ENCODE data around the gene TPPP3. TPM values are rescaled to one million over a fixed set of nuclear protein-coding genes. Genes with fewer than 3 reads are reported as not detected.

TPPP3 gene
- not detected for polyA plus RNA-seq (2012; ENCODE audit: low read depth, missing spikeins)

- DNase-seq (ENCODE audit: insufficient read length, low spot score) (no peak), FAIRE-seq (no peak)
- TF ChIP-seq SPI1 (IDR thresholded peaks at IDR 0.05; ENCODE audit: low read depth, low read length) (no peak), POU2F2 (IDR thresholded peaks at IDR 0.05; ENCODE audit: low read depth, low read length) (no peak), TAF1 (IDR thresholded peaks at IDR 0.05; ENCODE audit: low read depth, low read length) (no peak), POLR2AphosphoS5 (IDR thresholded peaks at IDR 0.05; ENCODE audit: low read depth, low read length) (no peak), POLR2A (IDR thresholded peaks at IDR 0.05; ENCODE audit: low read depth, low read length) (no peak), PAX5 (IDR thresholded peaks at IDR 0.05; ENCODE audit: insufficient read depth, low read length, severe bottlenecking) (no peak)
These were observed at the start of gene TPPP3 for GRCh38 chr16:67393111-67393787. TSS of gene TPPP3 (minus strand) at chr16:67393498. CDS start at chr16:67391111, 2,387 bp downstream.

DNA sequence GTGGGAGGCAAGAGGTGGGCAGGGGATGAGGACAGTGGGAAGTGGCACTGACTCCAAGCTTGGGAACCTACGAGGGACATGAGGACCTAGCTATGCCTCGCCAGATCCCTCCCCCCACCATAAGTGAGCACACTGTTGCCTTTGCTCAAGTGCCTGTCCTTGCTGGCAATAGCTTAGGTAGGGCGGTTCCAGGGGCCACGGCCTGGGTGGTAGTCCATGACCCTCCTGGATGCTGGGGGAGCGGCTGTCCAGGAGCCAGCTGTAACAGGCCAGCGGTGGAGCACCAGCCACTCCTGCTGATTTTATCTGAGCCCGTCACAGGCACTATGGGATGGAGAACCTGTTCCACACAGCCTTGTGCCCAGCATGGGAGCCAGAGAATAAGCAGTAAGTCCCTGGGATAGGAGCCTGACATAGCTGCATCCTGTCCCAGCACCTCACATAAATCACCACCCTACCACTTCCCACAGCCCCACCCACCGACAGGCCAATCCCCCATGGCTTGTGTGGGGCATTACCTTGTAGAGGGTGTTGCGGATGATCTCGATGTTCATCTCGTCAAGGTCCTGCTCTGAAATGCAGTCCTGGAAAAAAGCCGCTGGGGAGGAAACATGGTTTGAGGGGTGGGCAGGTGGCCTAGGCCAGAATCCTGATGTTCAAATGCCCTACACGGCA lies 49.4 kb upstream of the TPPP3 start:
- DNase-seq (ENCODE audit: insufficient read length, low spot score) (no peak), FAIRE-seq (no peak)
- TF ChIP-seq TAF1 (IDR thresholded peaks at IDR 0.05; ENCODE audit: low read depth, low read length) (no peak), SPI1 (IDR thresholded peaks at IDR 0.05; ENCODE audit: low read depth, low read length) (no peak)

DNA sequence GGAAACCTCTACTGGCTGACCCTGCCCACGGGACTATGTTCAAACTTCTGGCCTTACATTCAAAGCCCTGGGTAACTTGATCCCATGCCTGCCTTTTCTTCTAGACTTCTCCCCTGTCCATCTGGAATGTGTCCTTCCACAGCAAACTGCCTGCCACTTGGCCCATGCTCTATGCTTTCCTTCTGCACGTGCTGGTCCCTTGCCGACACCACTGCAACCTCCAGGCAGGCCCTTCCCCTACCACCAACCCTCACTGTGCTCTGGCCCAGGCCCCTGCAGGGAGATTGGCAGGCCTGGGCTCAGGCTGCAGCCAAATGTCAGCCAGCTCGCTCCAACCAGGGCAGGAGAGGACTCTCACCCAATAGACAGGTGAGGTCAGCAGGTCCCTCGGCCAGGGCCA lies 48.6 kb upstream of the TPPP3 start:
- no peak for TF ChIP-seq POLR2AphosphoS5 (IDR thresholded peaks at IDR 0.05; ENCODE audit: low read depth, low read length)
- TF ChIP-seq POU2F2 (IDR thresholded peaks at IDR 0.05; ENCODE audit: low read depth, low read length) = no peak
- no peak for TF ChIP-seq POLR2A (IDR thresholded peaks at IDR 0.05; ENCODE audit: low read depth, low read length)
- TF ChIP-seq PAX5 (IDR thresholded peaks at IDR 0.05; ENCODE audit: insufficient read depth, low read length, severe bottlenecking) = no peak
- TF ChIP-seq TAF1 (IDR thresholded peaks at IDR 0.05; ENCODE audit: low read depth, low read length) = no peak
- FAIRE-seq (no peak), DNase-seq (ENCODE audit: insufficient read length, low spot score) (no peak)

GRCh38 chr16:67441271-67441753 lies 48.0 kb upstream of the TPPP3 start:
- FAIRE-seq (no peak), DNase-seq (ENCODE audit: insufficient read length, low spot score) (no peak)

DNA sequence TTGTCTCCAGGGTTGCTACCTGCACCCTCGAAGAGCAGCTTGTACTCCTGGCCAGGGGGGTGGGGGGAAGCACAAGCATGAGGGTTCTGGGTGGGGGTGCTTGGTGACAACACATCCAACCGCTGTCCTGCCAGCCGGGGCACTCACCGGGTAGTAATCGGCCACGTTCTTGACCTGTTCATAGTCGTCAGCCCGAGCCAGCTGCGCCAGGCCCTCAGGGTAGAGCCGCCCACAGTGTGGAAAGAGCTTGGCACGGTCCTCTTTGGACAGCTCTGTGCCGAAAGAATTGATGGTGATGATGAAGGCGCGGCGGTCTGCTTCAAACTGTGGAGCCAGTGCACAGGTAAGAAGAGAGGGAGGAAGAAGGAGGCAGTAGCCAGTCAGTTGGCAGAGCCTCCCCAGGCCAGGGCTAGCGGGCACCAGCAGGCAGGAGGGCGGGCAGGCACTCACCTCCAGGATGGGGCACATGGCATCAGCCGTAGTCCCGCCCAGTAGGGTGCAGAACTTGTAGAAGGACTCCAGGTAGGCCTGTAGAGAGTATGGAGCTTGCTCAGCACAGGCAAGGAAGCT lies 45.6 kb upstream of the TPPP3 start:
- TF ChIP-seq PAX5 (IDR thresholded peaks at IDR 0.05; ENCODE audit: insufficient read depth, low read length, severe bottlenecking) = no peak
- no peak for TF ChIP-seq TAF1 (IDR thresholded peaks at IDR 0.05; ENCODE audit: low read depth, low read length)
- TF ChIP-seq SPI1 (IDR thresholded peaks at IDR 0.05; ENCODE audit: low read depth, low read length) = no peak
- no peak for TF ChIP-seq POLR2A (IDR thresholded peaks at IDR 0.05; ENCODE audit: low read depth, low read length)
- TF ChIP-seq POLR2AphosphoS5 (IDR thresholded peaks at IDR 0.05; ENCODE audit: low read depth, low read length) = no peak
- no peak for TF ChIP-seq POU2F2 (IDR thresholded peaks at IDR 0.05; ENCODE audit: low read depth, low read length)
- FAIRE-seq (no peak), DNase-seq (ENCODE audit: insufficient read length, low spot score) (no peak)

More at GRCh38 chr16:67441271-67441753, 48.0 kb upstream of the TPPP3 start:
- TF ChIP-seq POLR2AphosphoS5 (IDR thresholded peaks at IDR 0.05; ENCODE audit: low read depth, low read length) (no peak), SPI1 (IDR thresholded peaks at IDR 0.05; ENCODE audit: low read depth, low read length) (no peak), PAX5 (IDR thresholded peaks at IDR 0.05; ENCODE audit: insufficient read depth, low read length, severe bottlenecking) (no peak), POLR2A (IDR thresholded peaks at IDR 0.05; ENCODE audit: low read depth, low read length) (no peak), POU2F2 (IDR thresholded peaks at IDR 0.05; ENCODE audit: low read depth, low read length) (no peak)

GRCh38 chr16:67438098-67438791 lies 44.9 kb upstream of the TPPP3 start:
- DNase-seq (ENCODE audit: insufficient read length, low spot score) (no peak), FAIRE-seq (no peak)
- TF ChIP-seq SPI1 (IDR thresholded peaks at IDR 0.05; ENCODE audit: low read depth, low read length) (no peak), POU2F2 (IDR thresholded peaks at IDR 0.05; ENCODE audit: low read depth, low read length) (no peak), TAF1 (IDR thresholded peaks at IDR 0.05; ENCODE audit: low read depth, low read length) (no peak)

GRCh38 chr16:67437513-67437912 lies 44.2 kb upstream of the TPPP3 start:
- FAIRE-seq = no peak
- TF ChIP-seq POU2F2 (IDR thresholded peaks at IDR 0.05; ENCODE audit: low read depth, low read length) (no peak), POLR2A (IDR thresholded peaks at IDR 0.05; ENCODE audit: low read depth, low read length) (no peak), PAX5 (IDR thresholded peaks at IDR 0.05; ENCODE audit: insufficient read depth, low read length, severe bottlenecking) (no peak), SPI1 (IDR thresholded peaks at IDR 0.05; ENCODE audit: low read depth, low read length) (no peak), TAF1 (IDR thresholded peaks at IDR 0.05; ENCODE audit: low read depth, low read length) (no peak)
- DNase-seq (ENCODE audit: insufficient read length, low spot score) = no peak

GRCh38 chr16:67436640-67437193 lies 43.4 kb upstream of the TPPP3 start:
- FAIRE-seq (no peak), DNase-seq (ENCODE audit: insufficient read length, low spot score) (no peak)
- no peak for TF ChIP-seq PAX5 (IDR thresholded peaks at IDR 0.05; ENCODE audit: insufficient read depth, low read length, severe bottlenecking)
- no peak for TF ChIP-seq POU2F2 (IDR thresholded peaks at IDR 0.05; ENCODE audit: low read depth, low read length)
- TF ChIP-seq SPI1 (IDR thresholded peaks at IDR 0.05; ENCODE audit: low read depth, low read length) = no peak
- TF ChIP-seq TAF1 (IDR thresholded peaks at IDR 0.05; ENCODE audit: low read depth, low read length) = no peak
- no peak for TF ChIP-seq POLR2AphosphoS5 (IDR thresholded peaks at IDR 0.05; ENCODE audit: low read depth, low read length)
- no peak for TF ChIP-seq POLR2A (IDR thresholded peaks at IDR 0.05; ENCODE audit: low read depth, low read length)

- TF ChIP-seq POLR2AphosphoS5 (IDR thresholded peaks at IDR 0.05; ENCODE audit: low read depth, low read length) = no peak
- no peak for TF ChIP-seq TAF1 (IDR thresholded peaks at IDR 0.05; ENCODE audit: low read depth, low read length)
- TF ChIP-seq POU2F2 (IDR thresholded peaks at IDR 0.05; ENCODE audit: low read depth, low read length) = no peak
- TF ChIP-seq POLR2A (IDR thresholded peaks at IDR 0.05; ENCODE audit: low read depth, low read length) = no peak
- no peak for TF ChIP-seq SPI1 (IDR thresholded peaks at IDR 0.05; ENCODE audit: low read depth, low read length)
- no peak for TF ChIP-seq PAX5 (IDR thresholded peaks at IDR 0.05; ENCODE audit: insufficient read depth, low read length, severe bottlenecking)
- FAIRE-seq = no peak
These were observed 42.5 kb upstream of the TPPP3 start for GRCh38 chr16:67435758-67436164.

More at GRCh38 chr16:67435758-67436164, 42.5 kb upstream of the TPPP3 start:
- DNase-seq (ENCODE audit: insufficient read length, low spot score) = no peak

Data from GM12891 (cell line).